Activated CD8-positive, alpha-beta memory T cell treated with anti-CD3 and anti-CD28 coated beads for 48 hours (primary cell): ENCODE results near the gene CPHXL.

Experiments used
- DNase-seq, 3 experiments: peaks; one replicate each; pipeline ENCODE4 v3.0.0-alpha.2; 2020; ENCODE audit warnings: low read depth in 2 of 3, low spot score in 2 of 3

The CPHXL gene

DNA sequence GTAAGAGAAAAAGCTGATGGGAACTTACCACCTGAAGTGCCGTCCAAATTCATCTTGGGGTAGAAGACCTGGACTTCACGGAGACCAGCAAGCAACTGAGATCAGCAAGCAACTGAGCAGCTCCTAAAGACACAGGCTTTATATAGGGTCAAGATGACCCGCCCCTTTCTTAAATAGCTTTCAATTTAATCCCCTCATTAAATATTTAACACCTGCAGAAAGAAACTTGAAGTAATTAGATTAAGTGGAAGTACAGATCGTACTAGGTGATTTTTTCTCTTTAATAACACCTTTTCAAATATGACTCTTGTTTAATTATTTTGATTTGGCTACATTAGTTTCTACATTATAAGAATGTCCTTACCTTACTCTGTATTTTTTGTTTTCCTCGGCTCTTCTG, at the start of gene CPHXL:
CPHXL (minus strand) TSS at position 101 of the 400 bp plus-strand sequence; CDS start at position 53, 48 bp downstream.
- DNase-seq = no peak

DNA sequence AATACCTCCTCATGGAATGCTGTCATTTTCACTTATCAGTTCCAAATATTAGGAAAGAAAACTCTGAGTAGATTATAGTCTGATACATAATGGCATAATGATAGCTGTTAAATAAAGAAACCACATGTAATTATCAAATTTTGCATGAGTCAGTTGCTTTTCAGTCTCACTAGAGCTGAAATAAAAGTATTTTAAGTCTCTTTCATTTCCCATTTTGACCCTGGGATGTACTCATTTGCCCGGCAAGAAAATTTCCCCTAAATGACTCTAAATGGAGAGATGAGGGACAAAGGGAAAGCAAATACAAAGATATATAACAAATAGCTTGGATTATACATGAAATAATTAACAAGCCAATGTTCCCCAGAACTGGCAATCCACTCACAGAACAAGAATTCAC, 47.9 kb upstream of the CPHXL start:
- no peak for DNase-seq

DNA sequence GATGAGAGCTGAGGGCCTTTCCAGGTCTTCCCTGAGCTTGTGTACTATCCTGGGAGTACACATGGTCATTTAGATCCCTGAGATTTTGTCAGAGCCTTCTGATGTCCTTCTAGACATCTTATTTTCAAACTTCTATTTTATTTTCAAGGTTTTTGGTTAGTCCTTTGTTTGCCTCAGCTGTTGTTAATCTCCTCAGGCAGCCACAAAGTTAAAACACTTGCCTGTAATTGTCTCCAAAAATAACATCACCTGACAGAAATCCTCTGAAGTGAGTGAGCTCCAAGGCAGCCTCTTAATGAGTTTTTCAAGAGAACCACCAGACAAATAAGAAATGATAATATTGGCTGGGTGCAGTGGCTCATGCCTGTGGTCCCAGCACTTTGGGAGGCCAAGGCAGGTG, 43.8 kb upstream of the CPHXL start:
- no peak for DNase-seq

DNA sequence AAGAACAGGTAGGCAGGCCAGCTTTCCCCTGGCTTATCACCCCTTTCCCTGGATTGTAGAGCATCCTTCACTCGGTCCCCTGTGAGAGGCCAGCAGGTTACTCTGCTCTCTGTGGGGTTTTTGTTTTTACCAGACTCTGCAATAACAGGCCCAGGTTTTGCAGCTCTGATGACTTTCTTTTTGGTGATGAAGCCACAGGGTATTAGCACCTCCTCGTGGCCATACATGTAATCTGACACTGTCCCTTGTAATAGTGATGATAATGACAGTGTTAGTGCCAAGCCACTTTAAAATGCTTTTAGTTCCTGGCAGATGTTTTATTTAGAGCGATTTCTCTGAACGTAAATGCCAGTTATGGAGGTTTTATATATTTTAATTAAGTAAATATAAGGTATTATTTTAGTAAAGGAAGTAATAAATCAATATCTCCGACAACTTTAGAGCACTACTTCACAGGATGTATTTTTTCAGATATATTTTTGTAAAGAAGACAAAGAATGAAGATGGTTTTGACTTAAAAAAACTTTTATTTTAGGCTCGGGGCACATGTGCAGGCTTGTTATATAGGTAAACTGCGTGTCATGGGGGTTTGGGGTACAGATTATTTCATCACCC, 38.0 kb upstream of the CPHXL start:
- no peak for DNase-seq

DNA sequence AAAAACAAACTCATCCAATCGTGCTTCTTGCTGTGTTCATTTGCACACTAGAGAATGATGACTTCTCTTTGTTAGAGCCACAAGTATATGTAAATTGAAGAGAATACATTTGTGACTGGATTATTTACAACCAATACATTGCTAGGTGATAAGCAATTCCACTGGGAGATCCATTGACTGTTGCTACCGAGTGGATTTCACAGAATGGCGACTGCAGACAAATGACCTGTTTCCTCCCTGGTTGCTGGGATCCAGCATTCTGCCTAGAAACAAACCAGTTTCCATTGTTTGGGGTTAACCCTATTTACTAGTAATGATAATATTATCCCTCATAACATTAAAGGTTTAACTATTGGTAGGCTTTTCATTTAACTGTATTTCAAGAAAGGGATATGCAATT, 36.9 kb upstream of the CPHXL start:
- no peak for DNase-seq

DNA sequence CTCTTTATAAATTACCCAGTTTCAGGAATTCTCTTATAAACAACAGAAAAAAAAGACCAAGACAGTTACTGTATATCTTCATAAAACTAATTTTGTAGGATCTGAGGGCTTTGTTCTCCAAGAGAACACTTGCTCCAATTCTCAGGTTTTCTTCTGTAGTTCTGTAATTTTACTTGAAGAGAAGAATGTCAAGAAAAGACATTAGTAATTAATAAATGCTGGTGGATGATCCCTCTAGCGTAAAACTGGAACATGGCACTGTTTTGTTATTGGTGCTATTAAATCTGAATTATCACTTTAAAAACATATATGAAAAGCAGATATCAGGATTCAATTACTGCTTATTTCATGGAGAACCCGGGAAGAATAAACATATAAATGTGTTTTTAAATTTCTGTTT, 36.5 kb upstream of the CPHXL start:
- DNase-seq = no peak

DNA sequence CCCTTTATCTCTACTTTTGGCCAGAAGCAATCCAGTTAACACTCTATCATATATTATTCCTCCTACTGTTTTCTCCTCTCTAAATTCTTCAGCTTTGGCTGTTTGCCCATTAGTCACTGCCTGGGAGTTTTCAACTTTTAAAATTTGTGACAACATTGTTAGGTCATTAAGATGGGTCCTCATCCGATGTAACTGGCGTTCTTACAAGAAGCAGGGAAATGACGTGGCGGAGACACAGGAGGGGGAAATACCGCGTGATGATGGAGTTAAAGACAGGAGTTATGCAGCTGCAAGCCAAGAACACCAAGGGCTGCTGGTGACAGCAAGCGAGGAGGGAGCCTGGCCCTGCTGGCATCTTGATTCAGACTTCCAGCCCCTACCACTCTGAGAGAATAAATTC, 34.8 kb upstream of the CPHXL start:
- DNase-seq = no peak

DNA sequence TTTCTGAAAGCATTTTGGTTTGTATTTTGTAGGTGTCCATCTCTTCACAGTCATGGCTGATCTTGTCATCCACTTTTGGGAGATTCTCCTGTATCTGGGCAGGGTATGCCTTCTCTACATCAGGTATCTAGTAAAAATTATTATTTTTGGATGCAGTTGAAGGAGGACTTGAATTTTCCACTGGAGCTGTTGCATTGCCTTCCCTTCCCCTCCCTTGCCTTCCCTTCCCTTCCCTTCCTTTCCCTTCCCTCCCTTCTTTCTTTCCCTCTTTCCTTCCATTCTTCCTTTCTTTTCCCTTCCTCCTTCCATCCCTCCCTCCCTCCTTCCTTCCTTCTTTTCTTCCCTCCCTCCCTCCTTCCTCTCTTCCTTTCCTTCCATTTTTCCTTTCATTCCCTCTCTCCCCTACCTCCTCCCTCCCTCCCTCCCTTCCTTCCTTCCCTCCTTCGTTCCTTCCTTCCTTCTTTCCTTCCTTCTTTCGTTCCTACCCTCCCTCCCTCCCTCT, 33.8 kb upstream of the CPHXL start:
- DNase-seq = no peak

DNA sequence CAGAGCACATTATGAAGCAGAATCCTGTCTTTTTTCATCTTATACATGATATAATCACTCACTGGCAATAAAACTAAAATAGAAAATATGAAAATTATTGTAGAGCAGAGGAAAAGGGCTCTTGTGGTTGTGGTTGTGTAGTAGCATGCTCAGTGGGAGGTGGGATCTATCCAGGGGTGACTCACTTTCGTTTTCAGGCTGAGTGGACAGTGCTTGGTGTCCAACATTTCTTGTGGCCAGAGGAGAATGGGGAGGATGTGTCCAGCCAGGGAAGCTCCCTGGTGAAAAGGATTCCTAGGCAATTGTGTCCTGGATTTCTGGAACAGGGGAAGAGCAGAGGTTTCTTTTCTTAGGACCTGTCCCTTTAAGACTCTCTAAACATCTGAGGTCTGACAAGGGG, 31.9 kb upstream of the CPHXL start:
- no peak for DNase-seq

DNA sequence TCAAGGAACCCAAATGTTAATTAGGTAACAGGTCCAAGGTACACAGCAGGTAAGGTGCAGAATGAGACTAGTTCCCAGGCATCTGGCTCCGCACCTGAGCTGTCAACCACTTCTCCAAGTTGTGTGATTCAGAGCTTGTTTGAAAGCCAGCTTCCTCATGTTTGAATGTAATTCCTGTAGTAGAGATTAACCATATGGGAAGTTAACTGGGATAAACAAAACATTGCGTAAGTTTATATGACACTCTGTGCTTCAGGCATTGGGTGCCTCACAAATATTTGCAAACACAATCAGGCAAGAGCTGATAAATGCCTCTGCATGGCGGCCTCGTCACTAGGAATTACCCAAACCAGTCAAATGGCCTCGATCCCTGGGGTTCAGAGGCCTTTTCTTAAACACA, 27.9 kb upstream of the CPHXL start:
- no peak for DNase-seq

DNA sequence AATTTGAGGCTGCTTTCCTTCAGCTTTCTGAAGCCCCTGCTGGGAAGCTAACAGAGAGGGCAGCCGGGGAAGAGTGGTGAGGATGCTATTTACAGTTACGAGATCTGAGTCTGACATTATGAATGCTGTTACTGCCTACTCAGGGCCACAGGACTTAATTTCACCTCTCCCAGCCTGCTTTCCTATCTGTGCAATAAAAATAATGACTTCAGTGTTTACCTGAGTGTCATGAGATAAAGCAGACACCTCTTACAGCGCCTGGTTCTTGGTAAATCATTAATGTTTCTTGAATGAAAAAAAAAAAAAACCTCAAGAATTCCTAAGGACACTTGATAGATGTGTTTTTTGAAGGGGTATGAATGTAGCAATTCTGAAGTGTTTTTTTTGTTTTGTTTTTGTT, 24.2 kb upstream of the CPHXL start:
- no peak for DNase-seq

DNA sequence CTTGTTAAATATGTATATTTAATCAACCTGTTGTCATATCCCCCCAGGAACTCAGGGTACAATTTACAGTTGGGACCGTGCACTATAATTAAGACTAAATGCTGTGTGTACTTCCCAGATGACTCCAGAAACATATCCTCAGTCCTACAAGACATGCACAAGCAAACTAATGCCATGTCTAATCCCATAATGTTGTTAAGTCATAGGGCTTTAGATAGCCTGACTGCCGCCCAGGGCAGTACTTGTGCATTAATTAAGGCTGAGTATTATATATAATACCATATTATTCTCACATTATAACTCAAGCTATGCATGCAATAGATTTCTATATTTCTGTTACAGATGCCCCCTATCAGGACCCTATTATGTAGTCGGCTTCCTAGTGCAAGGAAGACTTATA, 20.1 kb upstream of the CPHXL start:
- no peak for DNase-seq

DNA sequence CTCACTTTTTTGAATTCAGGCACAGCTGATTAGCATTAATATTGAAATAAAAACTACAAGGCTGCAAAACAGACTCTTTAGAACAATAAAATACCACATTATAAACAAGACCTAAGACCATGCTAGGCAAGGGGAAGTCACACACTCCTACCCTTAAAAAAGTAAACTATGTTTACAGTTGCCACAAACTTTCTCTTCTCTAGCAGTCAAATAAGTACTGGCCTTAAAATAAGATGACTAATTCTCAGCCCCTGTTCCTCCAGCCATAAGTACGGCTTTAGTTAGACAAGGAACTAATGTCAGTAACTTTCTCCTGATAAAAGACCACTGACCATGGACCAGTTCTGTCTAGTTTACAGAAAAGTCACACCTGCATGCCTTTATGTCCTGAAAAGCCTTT, 19.5 kb upstream of the CPHXL start:
- no peak for DNase-seq

DNA sequence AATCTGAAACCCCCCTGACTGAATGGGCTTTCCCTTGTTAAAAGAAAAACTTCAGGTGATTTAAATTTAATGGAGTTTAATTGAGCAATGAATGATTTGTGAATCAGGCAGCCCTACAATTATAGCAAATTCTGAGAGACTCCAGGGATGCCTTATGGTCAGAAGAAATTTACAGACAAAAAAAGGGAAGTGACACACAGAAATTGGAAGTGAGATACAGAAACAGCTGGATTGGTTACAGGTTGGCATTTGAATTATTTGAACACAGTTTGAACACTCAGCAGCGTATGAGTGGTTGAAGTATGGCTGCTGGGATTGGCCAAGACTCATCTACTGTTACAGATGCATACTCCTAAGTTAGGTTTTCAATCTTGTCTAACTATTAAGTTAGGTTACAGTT, 19.0 kb upstream of the CPHXL start:
- no peak for DNase-seq

DNA sequence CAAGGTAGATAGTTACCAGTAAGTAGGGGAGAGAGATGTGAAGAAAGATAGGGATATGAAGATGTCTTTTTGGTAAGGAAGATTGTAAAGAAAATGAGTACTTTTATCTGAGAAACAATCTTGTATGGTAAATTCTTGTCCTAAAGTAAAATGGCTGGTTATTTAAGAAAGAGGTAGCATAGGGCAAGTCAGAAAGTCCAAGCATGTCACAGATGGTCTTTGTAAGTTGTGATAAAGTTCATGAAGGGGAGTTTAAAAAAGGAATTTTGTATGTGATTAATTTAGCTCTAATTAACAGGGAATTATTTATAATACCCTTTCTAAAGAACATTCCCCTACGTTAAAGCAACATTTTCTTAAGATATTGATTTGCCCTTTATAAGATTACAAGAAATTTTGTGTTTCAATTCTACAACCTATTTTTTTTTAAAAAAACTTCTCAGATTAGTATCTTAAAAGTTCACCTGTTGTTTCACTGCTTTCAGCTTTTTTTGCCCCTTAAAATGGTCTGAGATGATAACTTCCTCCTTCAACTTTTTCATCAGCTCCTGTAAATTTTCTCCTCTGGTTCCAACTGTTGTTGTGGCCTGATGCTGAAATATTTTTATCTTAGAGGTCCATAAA, 16.2 kb upstream of the CPHXL start:
- no peak for DNase-seq

DNA sequence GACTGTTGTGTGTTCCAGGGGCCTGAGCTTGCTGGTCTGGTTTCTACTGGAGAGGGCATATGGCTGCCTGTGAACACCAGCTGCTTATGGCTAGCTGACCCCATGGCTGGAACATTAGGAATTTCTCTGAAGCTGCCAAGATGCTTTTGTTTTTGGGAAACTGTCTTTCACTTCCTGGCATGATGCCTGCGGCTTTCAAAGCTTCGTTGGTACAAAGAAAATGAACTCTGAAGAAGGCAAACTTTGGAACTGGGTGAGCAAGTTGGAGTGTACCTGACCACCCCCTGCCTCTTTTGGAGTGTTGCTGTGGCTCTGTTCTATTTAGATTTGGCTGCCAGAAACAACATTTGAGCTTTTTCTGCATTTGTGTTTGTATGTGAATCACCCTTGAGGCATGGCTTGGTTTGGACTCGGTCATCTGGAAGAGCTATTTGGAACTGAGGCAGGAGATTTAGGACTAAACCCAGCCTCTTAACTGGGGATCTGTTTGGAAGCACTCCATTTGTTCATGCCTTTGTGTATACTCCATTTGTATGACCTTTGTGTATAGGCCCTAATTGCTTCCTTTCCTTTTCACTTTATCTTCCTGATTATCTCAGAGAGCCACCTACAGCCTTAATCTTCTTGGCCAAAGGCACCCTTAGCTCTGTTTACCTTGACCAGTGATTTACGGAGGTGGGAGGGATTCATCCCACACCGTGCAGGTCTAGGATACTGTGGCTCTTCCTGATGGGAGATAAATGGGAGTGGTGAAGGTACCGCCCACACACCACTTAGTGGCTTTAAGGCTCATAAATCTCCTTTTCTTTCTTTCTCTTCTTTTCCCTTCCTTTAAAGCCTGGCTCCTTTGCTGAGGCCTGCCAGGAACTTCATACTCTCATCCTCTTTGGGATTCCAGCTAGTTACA, 7.3 kb upstream of the CPHXL start:
- DNase-seq = no peak

DNA sequence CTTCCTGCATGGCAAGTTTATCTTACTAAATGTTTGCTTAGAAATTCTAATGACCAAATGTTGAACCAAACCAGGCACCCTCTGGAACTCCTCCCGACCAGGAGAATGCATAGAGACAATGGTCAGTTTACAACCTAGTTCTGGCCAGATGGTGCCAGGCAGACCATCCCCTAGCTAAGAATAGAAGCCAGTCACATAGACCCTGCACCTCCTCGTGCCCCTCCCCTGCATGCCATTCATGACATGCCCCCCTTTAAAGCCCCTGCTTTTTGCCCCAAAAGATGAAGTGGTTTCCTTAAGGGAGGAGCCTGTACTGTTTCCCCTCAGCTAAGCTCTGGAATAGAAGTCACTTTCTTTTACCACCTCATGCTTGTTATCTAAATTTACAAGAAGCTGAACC, 6.6 kb upstream of the CPHXL start:
- no peak for DNase-seq

DNA sequence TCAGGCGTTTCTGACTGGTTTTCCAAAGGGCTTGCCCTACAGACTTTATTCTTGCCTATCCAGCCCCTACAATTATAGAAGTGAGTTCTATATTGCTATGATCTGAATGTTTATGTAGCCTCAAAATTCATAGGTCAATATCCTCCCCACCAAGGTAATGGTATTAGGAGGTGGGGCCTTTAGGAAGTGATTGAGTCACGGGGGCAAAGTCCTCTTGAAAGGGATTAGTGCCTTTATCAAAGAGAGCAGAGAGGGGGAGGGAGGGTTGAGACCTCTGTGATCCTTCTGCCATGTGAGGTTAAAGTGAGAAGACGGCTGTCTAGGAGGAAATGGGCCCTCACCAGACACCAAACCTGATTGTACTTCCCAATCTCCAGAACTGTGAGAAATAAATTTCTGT, 931 bp upstream of the CPHXL start:
- no peak for DNase-seq

DNA sequence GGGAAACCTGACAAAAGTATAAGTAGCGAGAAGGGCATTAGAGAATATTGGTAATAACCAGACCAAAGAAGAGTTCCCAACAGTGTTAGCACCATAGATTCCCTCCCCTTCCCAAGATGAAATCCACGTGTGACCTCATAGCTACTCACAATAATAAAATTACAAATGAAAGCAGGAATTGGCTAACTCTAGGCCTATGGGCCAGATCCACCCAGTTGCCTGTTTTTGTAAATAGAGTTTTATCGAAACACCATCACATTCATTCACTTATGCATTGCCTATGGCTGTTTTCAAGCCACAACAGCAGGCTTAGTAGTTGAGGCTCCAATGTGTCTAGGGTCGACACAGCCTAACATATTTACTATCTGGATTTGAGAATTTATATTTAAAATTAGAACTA, 7.8 kb downstream of the CPHXL start:
- no peak for DNase-seq

DNA sequence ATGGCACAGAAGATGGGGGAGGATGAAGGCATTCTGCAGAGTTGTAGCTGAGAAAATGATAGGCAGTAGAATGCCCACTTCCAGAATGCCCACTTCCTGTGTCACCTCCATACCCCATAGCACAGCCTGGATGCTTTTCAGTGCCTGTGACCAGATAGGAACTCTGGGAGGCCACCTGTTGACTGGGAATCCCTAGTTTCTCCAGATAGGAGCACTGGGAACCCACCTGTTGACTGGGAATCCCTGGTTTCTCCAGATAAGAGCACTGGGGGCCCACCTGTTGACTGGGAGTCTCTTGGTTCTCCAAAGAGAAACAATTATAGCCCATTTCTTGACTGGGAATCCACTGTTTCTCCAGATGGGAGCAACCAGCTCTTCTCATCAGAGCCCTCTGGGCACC, 11.6 kb downstream of the CPHXL start:
- DNase-seq = no peak

DNA sequence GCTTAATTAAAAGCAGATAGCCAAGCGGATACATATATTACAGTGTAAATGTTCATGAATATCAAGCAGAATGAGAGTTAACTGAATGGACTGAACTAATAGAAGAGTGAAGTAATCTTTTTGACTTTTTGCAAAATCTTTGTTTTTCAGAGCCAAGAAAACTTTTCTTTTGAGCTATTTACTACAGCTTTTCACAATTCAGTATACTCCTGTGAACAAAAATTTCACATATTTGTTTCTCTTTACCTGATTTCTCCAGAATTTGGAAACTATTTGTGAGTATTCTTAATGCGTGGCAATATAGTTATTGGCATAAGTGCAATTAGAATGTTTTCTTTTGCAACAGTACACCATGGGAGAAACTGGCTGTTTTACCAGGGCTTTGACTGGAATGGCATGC, 15.9 kb downstream of the CPHXL start:
- no peak for DNase-seq

DNA sequence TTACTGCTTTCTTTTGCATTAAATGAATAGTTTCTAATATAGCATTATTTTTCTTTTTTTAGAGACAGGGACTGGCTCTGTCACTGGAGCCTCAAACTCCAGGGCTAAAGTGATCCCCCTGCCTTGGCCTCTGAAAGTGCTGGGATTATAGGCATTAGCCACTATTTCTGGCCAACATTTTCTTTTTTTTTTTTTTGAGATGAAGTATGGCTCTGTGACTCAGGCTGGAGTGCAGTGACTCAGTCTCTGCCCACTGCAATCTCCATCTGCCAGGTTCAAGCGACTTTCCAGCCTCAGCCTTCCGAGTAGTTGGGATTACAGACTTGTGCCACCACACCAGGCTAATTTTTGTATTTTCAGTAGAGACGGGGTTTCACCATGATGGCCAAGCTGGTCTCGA, 23.0 kb downstream of the CPHXL start:
- DNase-seq = no peak
